GM21526 (cell line): ENCODE data around the gene CNTFR.
"Not testable (repeated sequence)": the region's sequence is repeated elsewhere in the genome, so short reads cannot be mapped to it uniquely, and the experiment has no call there.

Experiments used
- ATAC-seq: cut with Tn5 transposase; IDR thresholded peaks from one replicate; pipeline ENCODE4 v1.9.1; 2021; ENCODE audit warnings: moderate library complexity; ENCODE audit not compliant: unreplicated experiment, low FRiP score

The CNTFR gene, protein sequence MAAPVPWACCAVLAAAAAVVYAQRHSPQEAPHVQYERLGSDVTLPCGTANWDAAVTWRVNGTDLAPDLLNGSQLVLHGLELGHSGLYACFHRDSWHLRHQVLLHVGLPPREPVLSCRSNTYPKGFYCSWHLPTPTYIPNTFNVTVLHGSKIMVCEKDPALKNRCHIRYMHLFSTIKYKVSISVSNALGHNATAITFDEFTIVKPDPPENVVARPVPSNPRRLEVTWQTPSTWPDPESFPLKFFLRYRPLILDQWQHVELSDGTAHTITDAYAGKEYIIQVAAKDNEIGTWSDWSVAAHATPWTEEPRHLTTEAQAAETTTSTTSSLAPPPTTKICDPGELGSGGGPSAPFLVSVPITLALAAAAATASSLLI

GRCh38 chr9:34589636-34590380 lies at the start of gene CNTFR:
TSS of gene CNTFR (minus strand) at chr9:34589724. CDS start at chr9:34568981, 20,743 bp downstream.
- ATAC-seq: no peak

DNA sequence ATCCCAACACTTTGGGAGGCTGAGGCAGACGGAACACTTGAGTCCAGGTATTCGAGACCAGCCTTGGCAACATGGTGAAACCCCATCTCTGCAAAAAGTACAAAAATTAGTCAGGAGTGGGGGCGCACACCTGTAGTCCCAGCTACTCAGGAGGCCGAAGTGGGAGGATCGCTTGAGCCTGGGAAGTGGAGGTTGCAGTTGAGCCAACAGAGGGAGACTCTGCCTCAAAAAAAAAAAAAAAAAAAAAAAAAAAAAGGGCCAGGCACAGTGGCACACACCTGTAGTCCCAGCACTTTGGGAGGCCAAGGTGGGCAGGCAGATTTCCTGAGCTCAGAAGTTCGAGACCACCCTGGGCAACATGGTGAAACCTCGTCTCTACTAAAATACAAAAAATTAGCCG lies 49.8 kb upstream of the CNTFR start:
- not testable (repeated sequence) for ATAC-seq

DNA sequence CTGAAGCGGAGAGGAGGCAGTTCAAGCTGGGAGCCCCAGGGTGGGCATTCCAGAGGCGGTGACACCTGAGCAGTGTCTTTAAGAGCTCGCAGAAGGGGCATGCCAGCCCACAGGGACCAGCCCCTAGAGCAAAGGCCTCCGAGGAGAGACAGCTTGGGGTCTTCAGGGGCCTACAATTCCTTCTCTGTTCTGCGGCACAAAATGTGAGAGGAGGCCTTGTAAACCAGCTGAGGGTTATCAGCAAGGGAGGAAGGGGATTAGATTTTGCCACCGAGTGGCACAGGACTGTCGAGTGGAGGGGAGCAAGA lies 48.6 kb upstream of the CNTFR start:
- no peak for ATAC-seq

- peak; percentile 82 for ATAC-seq
Measured at GRCh38 chr9:34637356-34638137, 48.0 kb upstream of the CNTFR start, which contains the start of gene SIGMAR1. TSS of gene SIGMAR1 (minus strand) at chr9:34637787. CDS start at chr9:34637697, 90 bp downstream.

DNA sequence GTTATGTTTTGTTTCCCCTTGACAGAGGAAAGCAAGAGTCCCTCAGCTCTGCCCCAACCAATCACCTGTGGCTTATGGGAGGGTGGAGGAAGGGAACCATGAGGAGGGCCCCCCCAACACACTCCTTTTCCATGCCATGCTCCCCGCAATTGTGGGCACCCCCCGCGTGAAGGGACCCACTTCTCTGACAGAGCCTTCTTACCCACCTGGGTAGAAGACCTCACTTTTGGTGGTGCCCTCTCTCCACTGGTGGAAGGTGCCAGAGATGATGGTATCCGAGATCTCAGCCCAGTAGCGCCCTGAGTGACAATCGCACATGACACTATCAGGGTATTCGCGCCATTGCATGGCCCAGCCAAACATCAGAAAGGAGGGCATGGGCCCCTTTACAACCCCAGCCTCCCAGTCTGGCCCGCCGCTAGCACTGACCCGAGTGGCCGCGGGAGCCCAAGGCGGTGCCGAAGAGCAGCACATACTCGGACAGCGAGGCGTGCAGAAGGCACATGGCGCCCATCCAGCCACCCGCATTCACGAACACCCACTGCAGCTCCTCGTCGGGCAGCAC lies 47.3 kb upstream of the CNTFR start:
- no peak for ATAC-seq

- no peak for ATAC-seq
Measured at GRCh38 chr9:34635556-34635955, 46.0 kb upstream of the CNTFR start.

GRCh38 chr9:34634551-34635248 lies 45.2 kb upstream of the CNTFR start:
- ATAC-seq: no peak

- no peak for ATAC-seq
Measured at GRCh38 chr9:34633851-34634550, 44.5 kb upstream of the CNTFR start.

DNA sequence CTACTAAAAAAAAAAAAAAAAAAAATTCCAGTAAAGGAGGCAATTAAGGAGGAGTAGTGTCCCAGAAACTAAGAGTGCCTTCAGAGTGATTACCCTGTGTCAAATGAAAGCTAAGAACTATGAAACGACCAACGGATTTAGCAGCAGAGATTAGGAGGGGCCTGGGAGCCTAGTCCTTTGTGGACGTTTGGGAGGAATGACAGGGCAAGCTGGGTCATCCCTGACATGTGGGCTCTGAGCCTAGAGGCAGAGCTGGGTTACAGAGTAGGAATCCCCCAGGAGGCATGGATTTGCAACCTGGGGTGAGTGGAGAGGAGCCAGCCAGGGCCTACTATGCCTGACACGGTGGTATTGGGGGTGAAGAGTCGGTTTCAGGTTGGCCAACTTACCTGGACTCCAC lies 43.6 kb upstream of the CNTFR start:
- ATAC-seq: no peak

DNA sequence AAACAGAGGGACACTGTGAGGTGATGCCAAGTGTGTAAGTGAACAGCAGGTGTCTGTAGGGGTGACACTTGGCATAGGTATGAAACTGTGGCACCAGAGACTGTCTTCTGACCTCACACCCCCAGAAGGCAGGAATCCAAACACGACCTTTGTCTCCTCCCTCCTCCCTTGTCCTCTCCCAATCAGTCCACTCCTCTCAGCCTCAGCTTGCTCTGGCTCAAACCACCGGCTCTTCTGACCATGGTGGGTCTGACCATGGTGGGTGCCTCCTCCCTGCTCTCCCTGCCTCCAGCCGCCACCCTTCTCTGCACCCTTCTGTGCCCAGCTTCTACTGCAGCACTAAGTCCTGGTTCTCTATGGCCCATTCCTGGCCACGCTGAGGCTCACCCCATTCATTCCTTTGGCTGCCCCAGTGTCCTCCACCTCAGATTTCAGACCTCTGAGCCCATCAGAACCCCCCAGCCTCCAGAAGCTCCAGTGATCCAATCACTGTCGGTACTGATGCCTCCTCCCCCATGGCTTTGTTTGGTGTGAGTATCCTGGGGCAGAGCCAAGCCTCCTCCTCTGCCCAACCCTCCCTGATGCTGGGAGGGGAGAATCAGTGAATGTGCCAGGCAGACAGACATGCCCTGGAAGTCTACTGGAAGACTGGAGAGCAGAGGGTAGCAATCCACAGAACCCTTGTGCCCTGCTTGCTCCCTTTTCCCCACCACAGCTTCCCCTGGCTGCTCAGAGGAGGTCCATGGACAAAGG lies 41.1 kb upstream of the CNTFR start:
- ATAC-seq: no peak

- no peak for ATAC-seq
Measured at GRCh38 chr9:34629491-34629808, 39.9 kb upstream of the CNTFR start.

GRCh38 chr9:34628656-34629490 lies 39.3 kb upstream of the CNTFR start, which contains the start of gene ARID3C:
TSS of gene ARID3C (minus strand) at chr9:34629066. CDS start at chr9:34628014, 1,052 bp downstream.
- peak; percentile 45 for ATAC-seq

GRCh38 chr9:34627716-34628655 lies 38.5 kb upstream of the CNTFR start:
- ATAC-seq: no peak

- no peak for ATAC-seq
Measured at GRCh38 chr9:34625186-34625486, 35.6 kb upstream of the CNTFR start.

DNA sequence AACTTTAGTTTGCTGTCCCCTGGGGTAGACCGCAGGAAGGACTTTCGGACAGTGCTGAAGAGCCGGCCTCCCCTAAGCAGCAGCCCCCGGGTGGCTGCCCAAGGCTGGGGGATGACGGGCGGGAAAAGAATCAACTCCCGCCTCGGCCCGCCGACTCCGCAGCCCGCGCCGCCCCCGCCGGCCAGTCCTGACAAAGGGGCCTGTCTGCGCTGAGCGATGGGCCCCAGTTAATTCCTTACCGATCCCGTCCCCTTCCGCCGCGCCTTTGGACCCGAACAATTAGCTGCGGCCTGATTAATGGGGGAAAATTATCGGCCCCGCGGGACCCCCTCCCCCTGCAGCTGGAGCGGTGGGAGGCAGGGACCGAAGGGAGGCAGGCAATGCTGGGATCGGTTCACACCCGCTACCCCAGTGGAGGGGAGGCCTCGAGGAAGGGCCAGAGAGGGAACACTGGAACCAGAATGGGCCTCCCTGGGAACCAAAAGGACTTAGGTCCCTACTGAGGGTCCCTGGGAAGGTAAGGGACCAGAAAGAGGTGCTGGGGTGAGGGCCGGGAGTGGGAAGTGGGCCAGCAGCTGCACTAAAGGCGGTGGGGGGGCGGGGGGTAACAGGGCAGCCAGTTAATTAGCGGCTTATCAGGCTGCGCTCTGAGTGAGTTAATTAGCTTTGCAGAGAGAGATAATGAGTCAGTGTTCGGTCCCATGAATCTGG lies 35.1 kb upstream of the CNTFR start:
- ATAC-seq: no peak

DNA sequence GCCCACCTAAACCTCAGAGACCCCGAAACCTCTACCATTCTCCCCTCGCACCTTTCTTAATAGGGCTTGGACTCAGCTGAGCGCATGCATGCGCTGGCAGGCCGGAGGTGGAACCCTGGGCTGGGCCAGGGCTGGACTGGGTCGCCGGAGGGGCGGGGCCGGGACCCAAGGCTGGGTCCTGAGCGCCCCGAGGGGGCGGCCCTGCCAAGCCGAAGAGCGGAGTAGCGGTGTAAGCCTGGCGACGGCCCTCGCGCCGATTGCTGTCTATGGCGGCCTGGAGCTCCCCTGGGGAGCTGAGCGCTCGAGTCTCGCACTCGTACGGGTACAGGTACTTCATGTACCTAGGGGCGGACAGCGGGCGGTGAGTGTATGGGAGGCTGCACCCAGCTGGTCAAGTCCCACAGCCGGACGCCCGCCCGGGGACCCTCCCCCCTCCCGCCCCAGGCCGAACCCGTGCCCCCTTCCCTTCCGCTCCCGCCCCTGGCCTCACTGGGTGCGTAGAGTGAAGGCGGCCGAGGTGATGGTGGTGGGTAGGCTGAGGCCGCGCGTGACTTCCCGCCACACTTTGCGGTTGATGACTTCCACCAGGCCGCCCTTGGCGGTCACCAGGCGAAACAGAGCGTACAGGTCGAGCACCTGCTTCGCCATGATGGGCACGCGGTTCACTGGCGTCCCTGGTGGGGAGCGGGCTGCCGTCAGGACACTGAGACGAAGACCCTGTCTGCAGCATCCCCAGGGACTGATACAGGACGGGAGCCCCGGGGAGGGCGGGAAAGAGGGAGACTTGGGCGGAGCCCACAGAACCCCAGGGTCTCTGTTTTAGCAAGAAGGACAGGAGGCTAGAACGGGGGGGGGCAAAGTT lies 34.1 kb upstream of the CNTFR start:
- no peak for ATAC-seq
